Measurements from ENCODE around the gene SCMH1. TPM values are rescaled to one million over a fixed set of nuclear protein-coding genes. Genes with fewer than 3 reads are reported as not detected.

SCMH1 gene
- total and polyA plus RNA-seq, 9 donors: 32.8 to 80.2 (median 49.8) TPM

DNA sequence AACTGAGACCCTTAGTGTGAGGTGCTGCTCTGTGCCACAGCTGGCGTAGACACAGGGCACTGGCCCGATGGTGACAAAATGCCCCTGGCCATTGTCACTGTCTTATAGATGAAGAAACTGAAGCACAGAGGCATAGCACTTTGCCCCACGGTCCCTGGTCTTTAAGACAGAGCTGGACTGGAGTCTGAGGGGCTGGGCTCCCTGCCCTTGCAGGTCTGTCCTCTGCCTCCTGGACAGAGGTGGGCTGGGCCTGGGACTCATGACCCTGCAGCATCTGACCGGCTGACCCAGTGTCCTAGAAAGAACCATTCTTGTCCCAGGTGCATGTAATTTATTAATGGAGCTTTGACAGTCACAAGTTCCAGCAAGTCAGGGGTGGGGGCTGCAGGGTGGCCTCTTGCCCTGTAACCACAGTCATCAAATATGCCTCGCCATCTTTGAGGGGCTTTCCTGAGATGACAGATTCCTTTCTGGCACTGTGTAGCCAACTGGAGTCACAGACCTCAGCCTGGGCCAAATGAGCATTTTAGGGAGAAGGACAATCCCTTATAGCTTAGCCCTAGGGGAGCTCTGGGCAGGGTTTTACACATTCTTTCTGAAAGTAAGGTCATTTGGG is 226.7 kb downstream of the SCMH1 start:
- intact Hi-C loops (cut with DNase I): no loop called here
- no peak for TF ChIP-seq POLR2A (IDR thresholded peaks at IDR 0.05)
- no peak for TF ChIP-seq EP300 (IDR thresholded peaks at IDR 0.05)
- no peak for TF ChIP-seq CTCF (IDR thresholded peaks at IDR 0.05)
- 78 to 87% (median 85%) methylated on average over 5 of the region's 5 CpGs for WGBS, 3 donors
- no peak for DNase-seq
- H3K9me3 ChIP-seq: no peaks in the 10 kb centered on the region
- no peak overlapping the region for H3K4me3 ChIP-seq
- H3K4me1 ChIP-seq (ENCODE audit: insufficient read depth): no peaks in the 10 kb centered on the region
- no peak overlapping the region for H3K27ac ChIP-seq
- no peaks in the 10 kb centered on the region for H3K27me3 ChIP-seq
- H3K36me3 ChIP-seq: no peaks in the 10 kb centered on the region

- no peak overlapping the region for H3K4me3 ChIP-seq
- H3K9me3 ChIP-seq: no peaks in the 10 kb centered on the region
- no peaks in the 10 kb centered on the region for H3K36me3 ChIP-seq
- intact Hi-C loops (cut with DNase I): no loop called here
- TF ChIP-seq POLR2A (IDR thresholded peaks at IDR 0.05): no peak
- no peak for TF ChIP-seq CTCF (IDR thresholded peaks at IDR 0.05)
- no peak for TF ChIP-seq EP300 (IDR thresholded peaks at IDR 0.05)
- no peaks in the 10 kb centered on the region for H3K4me1 ChIP-seq (ENCODE audit: insufficient read depth)
- H3K27me3 ChIP-seq: no peaks in the 10 kb centered on the region
- H3K27ac ChIP-seq: no peak overlapping the region
- 69 to 78% (median 71%) methylated on average over 8 of the region's 8 CpGs for WGBS, 3 donors
- DNase-seq: no peak
Measured at GRCh38 chr1:41014871-41015270, 227.2 kb downstream of the SCMH1 start.

DNA sequence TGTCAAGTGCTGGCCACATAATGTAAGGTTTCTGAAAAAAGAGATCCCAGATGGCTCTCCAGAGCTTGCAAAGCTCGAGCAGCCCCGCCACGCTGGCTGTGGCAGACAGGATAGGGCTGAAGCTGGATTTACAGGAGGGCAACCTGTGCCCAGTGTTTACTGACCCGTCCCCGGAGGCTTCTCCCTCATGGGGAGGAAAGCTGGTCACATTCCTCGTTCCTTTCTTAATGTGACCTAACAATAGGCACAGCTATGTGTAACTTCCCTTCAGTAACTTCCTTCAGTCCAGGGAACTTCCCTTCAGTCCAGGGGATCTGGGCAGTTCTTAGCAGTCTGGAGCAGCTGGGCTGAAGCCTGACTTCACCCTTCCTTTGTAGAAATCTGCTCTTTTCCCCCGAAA is 228.3 kb downstream of the SCMH1 start:
- no peaks in the 10 kb centered on the region for H3K4me1 ChIP-seq (ENCODE audit: insufficient read depth)
- no peak for DNase-seq
- no peaks in the 10 kb centered on the region for H3K27me3 ChIP-seq
- H3K9me3 ChIP-seq: no peaks in the 10 kb centered on the region
- WGBS, 3 donors: 88 to 93% (median 92%) methylated on average over 7 of the region's 7 CpGs
- no peak overlapping the region for H3K4me3 ChIP-seq
- intact Hi-C loops (cut with DNase I): no loop called here
- no peak overlapping the region for H3K27ac ChIP-seq
- no peak for TF ChIP-seq CTCF (IDR thresholded peaks at IDR 0.05)
- no peak for TF ChIP-seq POLR2A (IDR thresholded peaks at IDR 0.05)
- no peak for TF ChIP-seq EP300 (IDR thresholded peaks at IDR 0.05)
- H3K36me3 ChIP-seq: no peaks in the 10 kb centered on the region

GRCh38 chr1:41013024-41013423 is 229.1 kb downstream of the SCMH1 start:
- H3K27ac ChIP-seq: no peak overlapping the region
- intact Hi-C loops (cut with DNase I): no loop called here
- no peak overlapping the region for H3K4me3 ChIP-seq
- H3K27me3 ChIP-seq: no peaks in the 10 kb centered on the region
- no peaks in the 10 kb centered on the region for H3K36me3 ChIP-seq
- no peaks in the 10 kb centered on the region for H3K4me1 ChIP-seq (ENCODE audit: insufficient read depth)
- 91 to 94% (median 91%) methylated on average over 6 of the region's 6 CpGs for WGBS, 3 donors
- TF ChIP-seq EP300 (IDR thresholded peaks at IDR 0.05) (no peak), CTCF (IDR thresholded peaks at IDR 0.05) (no peak), POLR2A (IDR thresholded peaks at IDR 0.05) (no peak)
- no peak for DNase-seq
- no peaks in the 10 kb centered on the region for H3K9me3 ChIP-seq
